Body of pancreas (tissue), 4 donors: ENCODE results near the gene VWA5A. TPM values are rescaled to one million over a fixed set of nuclear protein-coding genes. Genes with fewer than 3 reads are reported as not detected.
A peak's percentile ranks its signal among the peaks of the same experiment; 100 is the strongest.

Source experiments
- ATAC-seq: fragments of 150-250 bp; one replicate; pipeline ENCODE4 v1.9.1; 2016
- DNase-seq, 4 donors: peaks; one replicate each; pipeline ENCODE4 v3.0.0-alpha.2; 2019
- H3K27ac ChIP-seq, 4 donors: fragments of 200-600 bp; sonication (generic); 1 replicate in 3 of 4; 2 replicates in 1 of 4; pipeline versions ENCODE4 v1.5.1 to v1.6.1; 2016 to 2019; ENCODE audit warnings: mild to moderate bottlenecking in 1 of 4, mixed read lengths in 1 of 4, moderate library complexity in 1 of 4
- H3K27me3 ChIP-seq, 2 donors: fragments of 200-600 bp; sonication (generic); one replicate each; pipeline ENCODE4 v1.6.0; 2016; ENCODE audit warnings: mild to moderate bottlenecking in 1 of 2
- H3K36me3 ChIP-seq, 2 donors: fragments of 200-600 bp; sonication (generic); replicated peaks in 1 of 2; 2 replicates each; pipeline ENCODE4 v1.5.1; 2016; ENCODE audit warnings: low read depth in 2 of 2; ENCODE audit not compliant: insufficient read depth in 1 of 2
- H3K4me1 ChIP-seq: fragments of 200-600 bp; sonication (generic); one replicate; pipeline ENCODE4 v1.6.0; 2016
- H3K4me3 ChIP-seq, 2 donors: fragments of 200-600 bp; sonication (generic); 1 replicate in 1 of 2; 2 replicates in 1 of 2; pipeline ENCODE4 v1.5.1; 2016 to 2019
- H3K9me3 ChIP-seq, 3 donors: fragments of 200-600 bp; sonication (generic); 1 replicate in 2 of 3; 2 replicates in 1 of 3; pipeline ENCODE4 v1.5.1; 2016
- POLR2A ChIP-seq, 3 donors: fragments of 450-650 bp; IDR thresholded peaks; one replicate each; pipeline ENCODE4 v1.6.1; 2016; ENCODE audit warnings: antibody characterized with exemption in 3 of 3, mild to moderate bottlenecking in 2 of 3
- WGBS, 2 donors: methylation state at CpG; one replicate each; pipeline ENCODE4 v1.1.5; 2017; 5-methylcytosine and 5-hydroxymethylcytosine counted together
- intact Hi-C: fragments of 100-400 bp; cut with DNase I; formaldehyde crosslinking; loops from one replicate; pipeline ENCODE4 v1.15.1; 2023
- total RNA-seq, 2 donors: library from RNA; depleted of rRNA; stranded (reverse); fragments of >200 nt; gene quantifications; one replicate each; pipeline ENCODE4 v1.1.0, GENCODE V29; 2016
- TF ChIP-seq, protein P1 (sequence below), 7 experiments: fragments of 450-650 bp in 4 of 7; fragments of 200-600 bp in 3 of 7; sonication (generic) in 3 of 7; IDR thresholded peaks; one replicate each; pipeline ENCODE4 v1.5.1; 2016 to 2019; ENCODE audit warnings: antibody characterized with exemption in 7 of 7

VWA5A gene
- total RNA-seq, 2 donors from 2014 or later = 18.9 to 37.2 TPM

- H3K36me3 ChIP-seq = no peaks in the 10 kb centered on the region
- no peak overlapping the region for H3K4me3 ChIP-seq
- no peaks in the 10 kb centered on the region for H3K4me1 ChIP-seq
- H3K9me3 ChIP-seq = no peaks in the 10 kb centered on the region
- 92 to 93% methylated on average over 1 of the region's 1 CpG for WGBS, 2 donors
- no peaks in the 10 kb centered on the region for H3K27me3 ChIP-seq
- no peak overlapping the region for H3K27ac ChIP-seq
- no peak for DNase-seq
- no peak for ATAC-seq
- no peak for TF ChIP-seq POLR2A (IDR thresholded peaks at IDR 0.05)
- TF ChIP-seq, protein P1, sequence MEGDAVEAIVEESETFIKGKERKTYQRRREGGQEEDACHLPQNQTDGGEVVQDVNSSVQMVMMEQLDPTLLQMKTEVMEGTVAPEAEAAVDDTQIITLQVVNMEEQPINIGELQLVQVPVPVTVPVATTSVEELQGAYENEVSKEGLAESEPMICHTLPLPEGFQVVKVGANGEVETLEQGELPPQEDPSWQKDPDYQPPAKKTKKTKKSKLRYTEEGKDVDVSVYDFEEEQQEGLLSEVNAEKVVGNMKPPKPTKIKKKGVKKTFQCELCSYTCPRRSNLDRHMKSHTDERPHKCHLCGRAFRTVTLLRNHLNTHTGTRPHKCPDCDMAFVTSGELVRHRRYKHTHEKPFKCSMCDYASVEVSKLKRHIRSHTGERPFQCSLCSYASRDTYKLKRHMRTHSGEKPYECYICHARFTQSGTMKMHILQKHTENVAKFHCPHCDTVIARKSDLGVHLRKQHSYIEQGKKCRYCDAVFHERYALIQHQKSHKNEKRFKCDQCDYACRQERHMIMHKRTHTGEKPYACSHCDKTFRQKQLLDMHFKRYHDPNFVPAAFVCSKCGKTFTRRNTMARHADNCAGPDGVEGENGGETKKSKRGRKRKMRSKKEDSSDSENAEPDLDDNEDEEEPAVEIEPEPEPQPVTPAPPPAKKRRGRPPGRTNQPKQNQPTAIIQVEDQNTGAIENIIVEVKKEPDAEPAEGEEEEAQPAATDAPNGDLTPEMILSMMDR (IDR thresholded peaks at IDR 0.05) = no peak
- intact Hi-C loops = no loop called here
These were observed 57.3 kb downstream of the VWA5A start for GRCh38 chr11:124172599-124172998.

- Histone ChIP-seq H3K4me1 (no peaks in the 10 kb centered on the region), H3K4me3 (no peak overlapping the region), H3K9me3 (no peaks in the 10 kb centered on the region), H3K27me3 (no peaks in the 10 kb centered on the region), H3K36me3 (no peaks in the 10 kb centered on the region), H3K27ac (no peak overlapping the region)
- intact Hi-C loops = no loop called here
- ATAC-seq (no peak), DNase-seq (peak in 1 of 4 donors; percentile 23)
- 39 to 54% methylated on average over 4 of the region's 4 CpGs for WGBS, 2 donors
- TF ChIP-seq POLR2A (IDR thresholded peaks at IDR 0.05) = no peak
- TF ChIP-seq, protein P1 (IDR thresholded peaks at IDR 0.05) = no peak
These were observed 58.8 kb downstream of the VWA5A start for GRCh38 chr11:124174001-124174583.

- ATAC-seq = no peak
- 73 to 87% methylated on average over 5 of the region's 5 CpGs for WGBS, 2 donors
These were observed 61.9 kb downstream of the VWA5A start for GRCh38 chr11:124176925-124177715.

DNA sequence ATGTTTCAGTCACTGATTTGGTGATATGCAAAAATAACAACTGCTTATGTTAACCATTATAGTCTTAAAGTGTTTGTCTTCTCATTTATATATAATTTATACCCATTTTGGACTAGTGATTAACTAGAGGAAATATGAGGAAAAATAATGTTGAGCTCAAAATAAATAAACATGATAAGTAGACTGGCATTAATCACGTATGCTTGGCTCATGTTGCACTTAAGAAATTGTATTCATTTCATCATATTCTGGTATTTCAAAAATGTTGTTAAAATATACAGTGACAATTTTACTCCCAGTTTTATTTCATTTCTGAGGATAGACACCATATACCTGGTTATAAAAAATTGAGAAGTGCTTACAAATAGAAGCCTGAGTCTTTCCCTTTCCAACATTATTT, 64.1 kb downstream of the VWA5A start:
- no peak for ATAC-seq
- Histone ChIP-seq H3K4me3 (no peak overlapping the region), H3K27ac (no peak overlapping the region), H3K4me1 (no peaks in the 10 kb centered on the region), H3K27me3 (no peaks in the 10 kb centered on the region), H3K9me3 (no peaks in the 10 kb centered on the region), H3K36me3 (no peaks in the 10 kb centered on the region)
- TF ChIP-seq POLR2A (IDR thresholded peaks at IDR 0.05) = no peak
- TF ChIP-seq, protein P1 (IDR thresholded peaks at IDR 0.05) = no peak
- WGBS, 2 donors = 20 to 35% methylated on average over 1 of the region's 1 CpG
- intact Hi-C loops = no loop called here
- DNase-seq = no peak

More at GRCh38 chr11:124176925-124177715, 61.9 kb downstream of the VWA5A start:
- TF ChIP-seq, protein P1 (IDR thresholded peaks at IDR 0.05) = no peak
- no peak for TF ChIP-seq POLR2A (IDR thresholded peaks at IDR 0.05)
- no peaks in the 10 kb centered on the region for H3K4me1 ChIP-seq
- no peak for DNase-seq
- H3K4me3 ChIP-seq = no peak overlapping the region
- no peaks in the 10 kb centered on the region for H3K9me3 ChIP-seq
- H3K27me3 ChIP-seq = no peaks in the 10 kb centered on the region
- no peak overlapping the region for H3K27ac ChIP-seq
- H3K36me3 ChIP-seq = no peaks in the 10 kb centered on the region
- intact Hi-C loops = no loop called here
